Glomerular endothelial cell (primary cell): ENCODE results near the gene PIH1D2. TPM values are rescaled to one million over a fixed set of nuclear protein-coding genes. Genes with fewer than 3 reads are reported as not detected.

Experiments
- total RNA-seq: library from RNA; depleted of rRNA; stranded (reverse); fragments of >200 nt; gene quantifications from 2 replicates; pipeline ENCODE4 v1.2.3, GENCODE V29; 2015

PIH1D2 gene
- total RNA-seq, 1 donor from 2014 or later: 0.41 TPM

Other genes starting within 250 kb of the PIH1D2 start
- gene ALG9, start 202.4 kb downstream of the PIH1D2 start, total RNA-seq: 22.7 and 29.3 TPM in 2 replicates
- 1.1 and 3.2 TPM in 2 replicates for gene FDXACB1, start 194.9 kb downstream of the PIH1D2 start, total RNA-seq
- 8.5 and 9.6 TPM in 2 replicates for gene CFAP68, start 194.5 kb downstream of the PIH1D2 start, total RNA-seq
- 2.1 and 5.0 TPM in 2 replicates for gene CRYAB, start 162.2 kb downstream of the PIH1D2 start, total RNA-seq
- gene HSPB2, start 161.3 kb downstream of the PIH1D2 start, total RNA-seq: 0.10 TPM in 1 of 2 replicates, not detected in the other
- 0.18 and 1.1 TPM in 2 replicates for gene C11orf52, start 155.1 kb downstream of the PIH1D2 start, total RNA-seq
- gene DIXDC1, start 136.7 kb downstream of the PIH1D2 start, total RNA-seq: 7.9 and 12.1 TPM in 2 replicates
- gene DLAT, start 48.6 kb downstream of the PIH1D2 start, total RNA-seq: 26.3 and 28.8 TPM in 2 replicates
- gene NKAPD1, start 282 bp upstream of the PIH1D2 start, total RNA-seq: 10.5 and 14.4 TPM in 2 replicates
- gene TIMM8B, start 12.7 kb upstream of the PIH1D2 start, total RNA-seq: 39.2 and 43.8 TPM in 2 replicates
- 63.7 and 76.6 TPM in 2 replicates for gene SDHD, start 12.9 kb upstream of the PIH1D2 start, total RNA-seq
- gene IL18, start 90.1 kb upstream of the PIH1D2 start, total RNA-seq: 0.35 and 2.6 TPM in 2 replicates
- gene TEX12, start 93.4 kb upstream of the PIH1D2 start, total RNA-seq: 0.23 TPM in 1 of 2 replicates, not detected in the other
- gene BCO2, start 101.5 kb upstream of the PIH1D2 start, total RNA-seq: 1.3 and 1.9 TPM in 2 replicates
- gene PTS, start 152.4 kb upstream of the PIH1D2 start, total RNA-seq: 20.6 and 24.5 TPM in 2 replicates
- not detected in 2 replicates for gene PLET1, start 186.8 kb upstream of the PIH1D2 start, total RNA-seq